Activated CD4-positive, alpha-beta T cell treated with anti-CD3 and anti-CD28 coated beads for 36 hours (primary cell): ENCODE measurements around the gene FGF11. TPM values are rescaled to one million over a fixed set of nuclear protein-coding genes. Genes with fewer than 3 reads are reported as not detected.
"Not testable (repeated sequence)": the region's sequence is repeated elsewhere in the genome, so short reads cannot be mapped to it uniquely, and the experiment has no call there.

Experiments
- ATAC-seq: fragments of 200-7000 bp; cut with Tn5 transposase; one replicate; pipeline ENCODE4 v1.10.0; 2021; ENCODE audit warnings: mild to moderate bottlenecking, moderate library complexity
- CTCF ChIA-PET: fragments of 350-600 bp; sonication (Branson Sonifier 250); formaldehyde crosslinking; loops from one replicate; lab custom pipeline; 2021; ENCODE audit warnings: antibody characterized with exemption; lab: Charles Lee
- POLR2A ChIA-PET: fragments of 350-600 bp; sonication (Branson Sonifier 250); formaldehyde crosslinking; loops from one replicate; lab custom pipeline; 2021; ENCODE audit warnings: antibody characterized with exemption, inconsistent platforms; lab: Charles Lee
- DNase-seq: peaks from one replicate; pipeline ENCODE4 v3.0.0-alpha.2; 2020
- H3K27ac Mint-ChIP-seq: one replicate; pipeline ENCODE4 v1.8.0; 2021; ENCODE audit warnings: mixed read lengths
- H3K27me3 Mint-ChIP-seq: one replicate; pipeline ENCODE4 v1.8.0; 2021; ENCODE audit warnings: mixed read lengths
- H3K36me3 Mint-ChIP-seq: one replicate; pipeline ENCODE4 v1.8.0; 2021; ENCODE audit warnings: low read depth, mixed read lengths
- H3K4me1 Mint-ChIP-seq: one replicate; pipeline ENCODE4 v1.8.0; 2021; ENCODE audit warnings: mixed read lengths
- H3K4me3 Mint-ChIP-seq: one replicate; pipeline ENCODE4 v1.8.0; 2021; ENCODE audit warnings: mild to moderate bottlenecking, moderate library complexity, mixed read lengths
- H3K9me3 Mint-ChIP-seq: one replicate; pipeline ENCODE4 v1.8.0; 2021; ENCODE audit warnings: low read depth, mixed read lengths
- intact Hi-C, 2 experiments: fragments of 100-400 bp; cut with DNase I in 1 of 2; cut with micrococcal nuclease in 1 of 2; formaldehyde crosslinking; loops; one replicate each; pipeline versions ENCODE4 v1.14.2 to v1.15.1; 2022 to 2024; cut with DNase I, micrococcal nuclease
- total RNA-seq, 2 experiments: library from RNA; stranded (reverse); gene quantifications; one replicate each; pipeline ENCODE4 v1.2.3, GENCODE V29; 2021

FGF11 gene
- total RNA-seq, 2 experiments from 2014 or later: 6.9 to 10.6 TPM

DNA sequence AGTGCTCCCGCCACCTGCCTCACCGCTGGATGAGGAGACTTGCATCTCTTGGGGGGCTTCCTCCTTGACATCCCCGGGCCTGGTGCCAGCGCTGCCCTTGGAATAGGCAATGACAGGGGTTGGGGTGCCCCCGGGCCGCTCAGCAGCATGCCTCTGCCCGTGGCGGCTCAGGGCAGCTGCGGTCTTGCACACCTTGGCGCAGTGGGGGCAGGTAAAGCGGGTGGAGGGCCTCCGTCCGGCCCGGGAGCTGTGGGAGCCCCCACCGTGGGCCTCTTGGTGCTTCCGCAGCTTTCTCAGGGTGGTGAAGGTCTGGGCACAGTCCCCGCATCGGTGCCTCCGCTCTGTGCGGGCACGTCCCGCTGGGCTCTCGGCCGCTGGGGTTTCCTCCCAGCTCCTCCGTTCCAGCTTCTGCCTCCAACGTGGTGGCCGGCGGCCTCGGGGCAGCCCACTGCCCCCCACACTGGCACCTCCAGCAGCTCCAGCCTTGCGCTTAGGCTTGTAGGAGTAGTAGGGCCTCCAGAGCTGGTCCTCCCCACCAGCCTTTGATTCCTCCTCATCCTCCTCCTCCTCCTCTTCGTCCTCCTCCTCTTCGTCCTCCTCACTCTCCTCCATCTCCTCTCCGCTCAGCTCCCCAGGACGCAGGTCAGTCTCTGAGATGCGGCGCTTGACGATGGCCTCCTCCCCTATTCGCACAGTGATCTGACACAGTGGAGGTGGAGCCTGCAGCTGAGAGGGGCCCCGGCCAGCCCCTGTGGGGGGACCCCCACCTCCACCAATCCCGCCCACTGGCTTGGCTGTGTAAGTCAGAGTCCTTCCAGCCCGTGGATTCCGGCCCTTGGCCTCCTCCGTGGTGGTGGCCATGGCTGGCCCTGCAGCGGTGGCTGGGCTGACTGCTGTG is 23.4 kb downstream of the FGF11 start:
- no peaks in the 10 kb centered on the region for H3K27me3 Mint-ChIP-seq
- CTCF ChIA-PET: interaction anchor here (0.5 to 1.1 kb wide), 3 partner anchors 9 to 120 kb away, joined by 3 to 4 read pairs (median 3); no protein-coding TSS in a partner anchor
- peaks cover 17% of the 10 kb centered on the region for H3K36me3 Mint-ChIP-seq
- H3K4me1 Mint-ChIP-seq: peaks cover 9% of the 10 kb centered on the region
- ATAC-seq (no peak), DNase-seq (no peak)
- POLR2A ChIA-PET: no interaction called here
- H3K4me3 Mint-ChIP-seq: no peak overlapping the region
- H3K27ac Mint-ChIP-seq: no peak overlapping the region
- intact Hi-C loops: no loop called here
- no peaks in the 10 kb centered on the region for H3K9me3 Mint-ChIP-seq

- POLR2A ChIA-PET: interaction anchor here (0.6 to 0.8 kb wide), 2 partner anchors 13 to 92 kb away, joined by 3 read pairs; no protein-coding TSS in a partner anchor
These were observed 24.1 kb downstream of the FGF11 start for GRCh38 chr17:7463372-7463846.

DNA sequence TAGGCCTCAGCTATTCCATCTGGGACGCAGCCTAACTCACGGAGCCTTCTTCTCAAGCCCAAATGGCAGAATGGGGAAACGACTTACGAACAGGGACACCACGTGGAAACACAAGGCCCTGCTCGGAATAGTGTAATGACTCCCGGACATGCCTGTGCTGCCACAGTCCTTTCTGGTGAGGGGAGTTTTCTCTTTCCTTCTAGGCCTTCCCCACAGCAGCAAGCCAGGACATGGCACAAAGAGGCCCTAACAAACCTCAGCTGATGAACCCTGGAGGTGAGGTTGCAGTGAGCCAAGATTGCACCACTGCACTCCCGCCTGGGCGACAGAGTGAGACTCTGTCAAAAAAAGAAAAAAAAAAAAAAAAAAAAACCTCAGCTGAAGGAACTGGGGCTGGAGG is 24.8 kb downstream of the FGF11 start:
- Mint-ChIP-seq H3K27ac (no peak overlapping the region), H3K4me1 (peaks cover 10% of the 10 kb centered on the region), H3K36me3 (peaks cover 17% of the 10 kb centered on the region), H3K9me3 (no peaks in the 10 kb centered on the region), H3K27me3 (no peaks in the 10 kb centered on the region), H3K4me3 (no peak overlapping the region)
- ChIA-PET POLR2A (interaction anchor here (0.6 to 0.8 kb wide), 2 partner anchors 12 to 92 kb away, joined by 3 read pairs; no protein-coding TSS in a partner anchor), CTCF (interaction anchor here (0.6 to 1.1 kb wide), 2 partner anchors 20 to 85 kb away, joined by 3 to 4 read pairs; no protein-coding TSS in a partner anchor)
- ATAC-seq: no peak
- intact Hi-C loops: no loop called here
- no peak for DNase-seq

More at GRCh38 chr17:7463372-7463846, 24.1 kb downstream of the FGF11 start:
- ATAC-seq (no peak), DNase-seq (no peak)
- intact Hi-C loops: no loop called here
- H3K9me3 Mint-ChIP-seq: no peaks in the 10 kb centered on the region
- CTCF ChIA-PET: interaction anchor here (1.1 kb wide), 1 partner anchor 19 kb away, joined by 3 read pairs; no protein-coding TSS in a partner anchor
- H3K27me3 Mint-ChIP-seq: no peaks in the 10 kb centered on the region
- peaks cover 10% of the 10 kb centered on the region for H3K4me1 Mint-ChIP-seq
- H3K36me3 Mint-ChIP-seq: peaks cover 17% of the 10 kb centered on the region
- H3K4me3 Mint-ChIP-seq: no peak overlapping the region
- H3K27ac Mint-ChIP-seq: no peak overlapping the region

GRCh38 chr17:7465597-7466275 is 26.4 kb downstream of the FGF11 start:
- CTCF ChIA-PET: interaction anchor here (0.9 kb wide), 1 partner anchor 10 kb away, joined by 4 read pairs; no protein-coding TSS in a partner anchor
- ATAC-seq: no peak

DNA sequence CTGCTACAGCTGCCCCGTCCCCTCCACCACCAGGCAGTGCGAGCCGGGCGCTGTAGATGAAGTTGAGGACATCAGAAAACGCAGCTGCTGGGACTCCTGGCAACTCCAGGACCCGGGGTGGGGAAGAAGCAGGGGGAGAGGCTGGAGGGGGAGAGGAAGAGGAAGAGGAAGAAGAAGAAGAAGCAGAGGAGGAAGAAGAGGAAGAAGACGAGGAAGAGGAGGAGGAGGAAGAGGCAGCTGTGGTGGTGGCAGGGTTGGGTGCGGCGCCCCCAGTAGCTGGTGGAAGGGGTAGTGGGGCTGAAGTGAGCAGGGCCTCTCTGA is 27.0 kb downstream of the FGF11 start:
- Mint-ChIP-seq H3K36me3 (peaks cover 16% of the 10 kb centered on the region), H3K4me3 (no peak overlapping the region), H3K9me3 (no peaks in the 10 kb centered on the region), H3K27ac (no peak overlapping the region), H3K4me1 (peaks cover 10% of the 10 kb centered on the region), H3K27me3 (no peaks in the 10 kb centered on the region)
- DNase-seq: no peak
- POLR2A ChIA-PET: interaction anchor here (0.7 to 1.1 kb wide), 3 partner anchors 10 to 89 kb away, joined by 3 to 4 read pairs (median 3); no protein-coding TSS in a partner anchor
- no peak for ATAC-seq
- intact Hi-C loops: no loop called here
- CTCF ChIA-PET: interaction anchor here (0.9 kb wide), 1 partner anchor 10 kb away, joined by 4 read pairs; no protein-coding TSS in a partner anchor

More at GRCh38 chr17:7465597-7466275, 26.4 kb downstream of the FGF11 start:
- no peak for DNase-seq
- no peak overlapping the region for H3K4me3 Mint-ChIP-seq
- no peaks in the 10 kb centered on the region for H3K9me3 Mint-ChIP-seq
- POLR2A ChIA-PET: interaction anchor here (1.1 kb wide), 1 partner anchor 22 kb away, joined by 3 read pairs; no protein-coding TSS in a partner anchor
- peaks cover 10% of the 10 kb centered on the region for H3K4me1 Mint-ChIP-seq
- intact Hi-C loops: no loop called here
- H3K36me3 Mint-ChIP-seq: peaks cover 17% of the 10 kb centered on the region
- no peaks in the 10 kb centered on the region for H3K27me3 Mint-ChIP-seq
- H3K27ac Mint-ChIP-seq: no peak overlapping the region

GRCh38 chr17:7466639-7467341 is 27.5 kb downstream of the FGF11 start:
- no peak for DNase-seq
- intact Hi-C loops: no loop called here
- no peaks in the 10 kb centered on the region for H3K9me3 Mint-ChIP-seq
- peak overlapping the region; percentile 58 for H3K27ac Mint-ChIP-seq
- CTCF ChIA-PET: interaction anchor here (0.9 kb wide), 1 partner anchor 9 kb away, joined by 4 read pairs; no protein-coding TSS in a partner anchor
- H3K36me3 Mint-ChIP-seq: peaks cover 14% of the 10 kb centered on the region
- H3K4me1 Mint-ChIP-seq: peaks cover 15% of the 10 kb centered on the region
- no peak for ATAC-seq
- no peaks in the 10 kb centered on the region for H3K27me3 Mint-ChIP-seq
- H3K4me3 Mint-ChIP-seq: no peak overlapping the region
- POLR2A ChIA-PET: interaction anchor here (0.7 to 1.1 kb wide), 3 partner anchors 10 to 89 kb away, joined by 3 to 4 read pairs (median 3); no protein-coding TSS in a partner anchor

DNA sequence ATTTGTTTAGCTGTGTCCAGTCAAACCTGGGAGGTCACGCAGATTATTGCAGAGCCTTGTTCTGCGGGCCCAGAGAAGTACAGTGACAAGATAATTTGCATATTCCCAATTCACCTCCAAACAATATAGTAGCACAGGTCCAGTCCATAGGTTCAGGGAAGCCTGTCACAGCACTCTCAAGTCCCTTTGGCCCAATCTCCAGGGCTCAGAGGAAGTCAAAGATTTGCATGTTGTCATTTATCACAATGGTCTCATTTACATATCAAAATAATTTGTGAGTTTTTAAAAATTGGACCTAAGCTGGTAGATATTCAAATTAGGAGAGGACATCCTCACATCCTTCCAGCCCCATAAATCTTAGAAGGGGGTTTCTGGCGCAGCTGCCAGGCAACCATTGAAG is 28.2 kb downstream of the FGF11 start:
- Mint-ChIP-seq H3K27ac (peak overlapping the region; percentile 58), H3K36me3 (peaks cover 14% of the 10 kb centered on the region), H3K9me3 (no peaks in the 10 kb centered on the region)

GRCh38 chr17:7468290-7468689 is 29.0 kb downstream of the FGF11 start:
- no peak for DNase-seq
- H3K4me1 Mint-ChIP-seq: peaks cover 18% of the 10 kb centered on the region
- intact Hi-C loops: no loop called here
- H3K27ac Mint-ChIP-seq: no peak overlapping the region
- no peak overlapping the region for H3K4me3 Mint-ChIP-seq
- peaks cover 14% of the 10 kb centered on the region for H3K36me3 Mint-ChIP-seq
- ChIA-PET CTCF (no interaction called here), POLR2A (no interaction called here)
- H3K9me3 Mint-ChIP-seq: no peaks in the 10 kb centered on the region
- no peaks in the 10 kb centered on the region for H3K27me3 Mint-ChIP-seq
- ATAC-seq: no peak

More for the DNA sequence above, 28.2 kb downstream of the FGF11 start:
- intact Hi-C loops: no loop called here
- POLR2A ChIA-PET: no interaction called here
- CTCF ChIA-PET: no interaction called here
- no peak for DNase-seq
- H3K27me3 Mint-ChIP-seq: no peaks in the 10 kb centered on the region
- ATAC-seq: no peak
- H3K4me1 Mint-ChIP-seq: peaks cover 18% of the 10 kb centered on the region
- no peak overlapping the region for H3K4me3 Mint-ChIP-seq

DNA sequence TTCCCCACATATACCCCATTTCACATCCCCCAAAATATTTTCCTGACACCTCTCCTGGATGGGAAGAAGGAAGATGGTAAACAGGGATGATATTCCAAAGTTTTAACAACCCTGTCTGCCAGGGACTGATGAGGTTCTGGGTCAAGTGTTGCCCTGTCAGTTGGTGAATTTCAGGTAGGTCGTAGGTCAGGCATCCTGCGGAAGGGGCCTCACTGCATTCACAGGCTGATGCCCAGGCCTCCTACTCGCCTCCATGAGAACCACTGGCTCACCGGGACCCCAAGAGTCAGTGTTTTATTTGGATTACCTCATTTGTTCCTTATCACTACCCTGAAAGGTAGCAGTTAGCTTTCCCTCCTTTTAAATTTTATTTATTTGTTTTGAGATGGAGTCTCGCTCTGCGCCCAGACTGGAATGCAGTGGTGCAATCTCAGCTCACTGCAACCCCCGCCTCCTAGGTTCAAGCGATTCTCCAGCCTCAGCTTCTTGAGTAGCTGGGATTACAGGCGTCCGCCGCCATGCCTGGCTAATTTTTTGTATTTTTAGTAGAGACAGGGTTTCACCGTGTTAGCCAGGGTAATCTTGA is 29.6 kb downstream of the FGF11 start:
- CTCF ChIA-PET: no interaction called here
- POLR2A ChIA-PET: no interaction called here
- peak overlapping the region; percentile 33 for H3K27ac Mint-ChIP-seq
- no peaks in the 10 kb centered on the region for H3K27me3 Mint-ChIP-seq
- DNase-seq: no peak
- H3K4me3 Mint-ChIP-seq: no peak overlapping the region
- peaks cover 13% of the 10 kb centered on the region for H3K36me3 Mint-ChIP-seq
- ATAC-seq: no peak
- peaks cover 18% of the 10 kb centered on the region for H3K4me1 Mint-ChIP-seq
- H3K9me3 Mint-ChIP-seq: no peaks in the 10 kb centered on the region
- intact Hi-C loops: no loop called here

DNA sequence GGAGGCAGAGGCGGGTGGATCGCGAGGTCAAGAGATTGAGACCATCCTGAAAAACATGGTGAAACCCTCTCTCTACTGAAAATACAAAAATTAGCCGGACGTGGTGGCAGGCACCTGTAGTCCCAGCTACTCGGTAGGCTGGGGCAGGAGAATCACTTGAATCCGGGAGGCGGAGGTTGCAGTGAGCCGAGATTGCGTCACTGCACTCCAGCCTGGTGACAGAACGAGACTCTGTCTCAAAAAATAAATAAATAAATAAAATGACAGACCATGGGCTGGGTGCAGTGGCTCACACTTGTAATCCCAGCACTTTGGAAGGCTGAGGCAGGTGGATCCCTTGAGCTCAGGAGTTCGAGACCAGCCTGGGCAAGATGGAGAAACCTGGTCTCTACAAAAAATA is 30.5 kb downstream of the FGF11 start:
- ATAC-seq, H3K27ac Mint-ChIP-seq, POLR2A ChIA-PET, H3K9me3 Mint-ChIP-seq, intact Hi-C loops, DNase-seq, H3K27me3 Mint-ChIP-seq, H3K4me3 Mint-ChIP-seq: not testable (repeated sequence)
- CTCF ChIA-PET: interaction anchor here (0.8 to 1.5 kb wide), 3 partner anchors 24 to 33 kb away, joined by 3 to 5 read pairs (median 4); no protein-coding TSS in a partner anchor
- Mint-ChIP-seq H3K36me3 (peaks cover 12% of the 10 kb centered on the region), H3K4me1 (peaks cover 23% of the 10 kb centered on the region)
